Measurements from ENCODE around the gene ITGB6.

GRCh38 chr2:160223560-160223959 lies 23.5 kb upstream of the ITGB6 start:
- TF ChIP-seq POLR2A (IDR thresholded peaks at IDR 0.05) (no peak), POLR2AphosphoS5 (IDR thresholded peaks at IDR 0.05) (no peak)
- TF ChIP-seq, protein P1, sequence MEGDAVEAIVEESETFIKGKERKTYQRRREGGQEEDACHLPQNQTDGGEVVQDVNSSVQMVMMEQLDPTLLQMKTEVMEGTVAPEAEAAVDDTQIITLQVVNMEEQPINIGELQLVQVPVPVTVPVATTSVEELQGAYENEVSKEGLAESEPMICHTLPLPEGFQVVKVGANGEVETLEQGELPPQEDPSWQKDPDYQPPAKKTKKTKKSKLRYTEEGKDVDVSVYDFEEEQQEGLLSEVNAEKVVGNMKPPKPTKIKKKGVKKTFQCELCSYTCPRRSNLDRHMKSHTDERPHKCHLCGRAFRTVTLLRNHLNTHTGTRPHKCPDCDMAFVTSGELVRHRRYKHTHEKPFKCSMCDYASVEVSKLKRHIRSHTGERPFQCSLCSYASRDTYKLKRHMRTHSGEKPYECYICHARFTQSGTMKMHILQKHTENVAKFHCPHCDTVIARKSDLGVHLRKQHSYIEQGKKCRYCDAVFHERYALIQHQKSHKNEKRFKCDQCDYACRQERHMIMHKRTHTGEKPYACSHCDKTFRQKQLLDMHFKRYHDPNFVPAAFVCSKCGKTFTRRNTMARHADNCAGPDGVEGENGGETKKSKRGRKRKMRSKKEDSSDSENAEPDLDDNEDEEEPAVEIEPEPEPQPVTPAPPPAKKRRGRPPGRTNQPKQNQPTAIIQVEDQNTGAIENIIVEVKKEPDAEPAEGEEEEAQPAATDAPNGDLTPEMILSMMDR (IDR thresholded peaks at IDR 0.05), result no peak
